Bone marrow (tissue), 2 donors: ENCODE data around the gene PRDM16.

Source experiments
- DNase-seq, 2 donors: peaks; one replicate each; lab custom pipeline; 2025; lab: John Stamatoyannopoulos, UW

The PRDM16 gene

DNA sequence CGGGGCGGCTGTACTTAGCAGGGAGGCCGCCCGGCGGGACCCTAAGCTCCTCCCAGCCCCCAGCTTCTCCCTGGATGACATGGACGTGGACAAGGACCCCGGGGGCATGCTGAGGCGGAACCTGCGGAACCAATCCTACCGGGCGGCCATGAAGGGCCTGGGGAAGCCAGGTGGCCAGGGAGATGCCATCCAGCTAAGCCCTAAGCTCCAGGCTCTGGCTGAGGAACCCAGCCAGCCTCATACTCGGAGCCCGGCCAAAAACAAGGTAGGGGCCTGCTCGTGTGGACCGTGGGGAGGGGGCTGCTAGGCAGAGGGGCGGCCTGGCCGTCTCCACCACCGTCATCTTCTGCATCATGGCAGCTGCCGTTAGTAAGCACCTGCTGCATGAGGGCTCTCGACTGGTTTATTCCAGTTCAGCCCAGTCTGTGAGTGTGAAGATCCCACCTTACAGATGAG lies 394.4 kb downstream of the PRDM16 start:
- DNase-seq, result no peak

DNA sequence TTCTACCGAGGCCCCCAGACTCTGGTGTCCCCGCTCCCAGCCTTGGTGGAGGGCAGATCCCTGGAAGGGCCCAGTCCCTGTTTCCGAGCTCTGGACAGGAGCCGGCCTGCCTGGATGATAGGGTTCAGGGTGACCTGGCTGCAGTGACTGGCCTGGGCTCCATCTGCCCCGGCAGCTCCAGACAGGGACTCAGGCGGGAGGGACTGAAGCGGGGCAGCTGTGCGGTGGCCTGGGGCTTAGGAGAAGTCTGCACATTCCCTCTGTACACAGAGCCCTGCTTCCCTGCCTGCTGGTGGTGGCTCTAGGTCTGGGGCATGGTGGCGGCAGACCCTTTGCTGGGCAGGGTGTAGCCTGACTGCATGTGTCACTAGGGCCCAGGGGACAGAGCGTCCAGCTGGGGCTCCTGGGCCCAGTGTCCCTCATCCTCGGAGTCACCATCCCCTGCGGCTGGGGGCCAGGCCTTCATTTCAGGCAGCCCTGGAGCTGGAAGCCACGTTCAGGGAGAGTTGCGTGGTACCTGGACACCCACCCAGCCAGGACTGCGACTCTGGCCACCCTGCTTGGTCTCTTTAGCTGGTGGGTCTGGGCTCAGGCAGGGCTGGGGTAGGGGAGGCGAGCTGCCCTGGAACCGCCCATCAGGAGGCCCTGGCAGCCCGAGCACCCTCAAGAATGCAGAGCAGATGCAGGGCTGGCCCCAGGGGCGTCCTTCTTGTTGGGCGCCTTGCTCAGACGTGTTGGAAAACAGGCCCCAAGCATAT lies 395.1 kb downstream of the PRDM16 start:
- no peak for DNase-seq

DNA sequence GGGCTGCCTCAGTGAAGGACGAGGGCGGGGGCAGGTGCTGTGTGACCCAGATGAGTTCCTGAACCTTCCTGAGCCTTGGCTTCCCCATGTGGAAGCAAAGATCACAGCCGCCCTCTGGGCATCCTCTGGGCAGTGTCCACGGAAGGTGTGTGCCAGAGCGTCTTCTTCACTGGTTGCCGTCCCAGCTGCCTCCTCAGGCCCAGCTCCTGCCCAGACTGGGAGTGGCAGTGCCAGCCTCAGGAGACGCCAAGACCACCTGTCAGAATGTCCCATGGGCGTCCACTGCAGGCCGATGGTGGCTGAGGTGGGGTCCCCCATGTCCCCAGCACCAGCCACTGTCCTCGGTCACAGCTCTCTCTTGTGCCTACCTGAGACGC lies 395.6 kb downstream of the PRDM16 start:
- DNase-seq, result no peak

DNA sequence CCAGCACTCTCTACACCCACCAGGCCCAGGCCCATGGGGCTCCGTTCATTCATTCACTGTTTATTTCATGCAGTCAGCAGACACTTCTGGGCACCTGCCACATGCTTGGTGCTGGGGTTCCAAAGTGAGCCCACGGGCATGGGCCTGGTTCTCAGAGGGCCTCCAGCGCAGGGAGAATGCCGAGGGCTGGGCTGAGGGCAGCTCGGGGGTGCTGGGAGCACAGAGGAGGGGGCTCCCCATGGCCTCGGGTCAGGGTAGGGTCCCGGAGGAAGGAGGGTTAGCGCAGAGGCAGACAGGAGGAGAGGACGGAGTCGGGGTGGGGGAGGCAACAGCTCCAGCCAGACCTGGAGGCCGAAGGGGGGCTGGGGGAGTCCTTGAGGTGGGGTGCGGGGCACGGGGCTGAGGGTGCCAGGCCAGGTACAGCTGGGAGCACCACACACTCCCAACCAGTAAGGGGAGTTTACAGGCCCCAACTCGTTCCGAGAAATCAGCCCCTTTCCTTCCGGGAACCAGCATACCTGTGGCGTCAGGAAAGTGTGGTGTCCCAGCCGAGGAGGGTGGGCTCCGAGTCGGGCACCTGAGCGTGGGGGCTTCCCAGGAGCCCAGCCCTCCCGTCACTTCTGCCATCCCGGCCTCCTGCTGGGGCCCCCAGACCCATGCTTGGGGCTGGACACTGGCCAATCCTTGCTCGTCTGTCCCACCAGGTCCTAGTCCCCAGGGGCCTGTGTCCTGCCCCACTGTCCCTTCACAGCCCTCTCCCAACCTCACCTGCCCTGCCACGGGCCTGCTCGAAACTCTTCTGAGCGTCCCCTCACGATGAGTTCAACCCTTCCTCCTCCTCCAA lies 396.3 kb downstream of the PRDM16 start:
- no peak for DNase-seq

DNA sequence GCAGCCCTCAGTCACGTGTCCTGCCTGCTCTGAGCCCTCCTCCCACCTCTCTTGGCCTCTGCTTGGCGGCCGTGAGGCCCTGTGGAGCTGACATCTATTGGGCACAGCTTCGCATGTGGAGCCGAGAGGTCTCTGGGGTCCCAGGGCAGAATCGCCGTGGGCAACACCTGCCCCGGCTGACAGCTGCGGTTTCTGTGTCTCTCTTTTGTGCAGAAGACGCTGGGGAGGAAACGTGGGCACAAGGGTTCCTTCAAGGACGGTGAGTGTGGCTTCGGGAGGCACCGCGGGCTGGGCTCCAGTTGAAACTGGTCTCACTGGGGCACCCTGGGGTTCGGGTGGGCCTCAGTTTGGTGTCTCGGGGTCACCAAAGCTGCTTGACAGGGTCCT lies 396.9 kb downstream of the PRDM16 start:
- no peak for DNase-seq

DNA sequence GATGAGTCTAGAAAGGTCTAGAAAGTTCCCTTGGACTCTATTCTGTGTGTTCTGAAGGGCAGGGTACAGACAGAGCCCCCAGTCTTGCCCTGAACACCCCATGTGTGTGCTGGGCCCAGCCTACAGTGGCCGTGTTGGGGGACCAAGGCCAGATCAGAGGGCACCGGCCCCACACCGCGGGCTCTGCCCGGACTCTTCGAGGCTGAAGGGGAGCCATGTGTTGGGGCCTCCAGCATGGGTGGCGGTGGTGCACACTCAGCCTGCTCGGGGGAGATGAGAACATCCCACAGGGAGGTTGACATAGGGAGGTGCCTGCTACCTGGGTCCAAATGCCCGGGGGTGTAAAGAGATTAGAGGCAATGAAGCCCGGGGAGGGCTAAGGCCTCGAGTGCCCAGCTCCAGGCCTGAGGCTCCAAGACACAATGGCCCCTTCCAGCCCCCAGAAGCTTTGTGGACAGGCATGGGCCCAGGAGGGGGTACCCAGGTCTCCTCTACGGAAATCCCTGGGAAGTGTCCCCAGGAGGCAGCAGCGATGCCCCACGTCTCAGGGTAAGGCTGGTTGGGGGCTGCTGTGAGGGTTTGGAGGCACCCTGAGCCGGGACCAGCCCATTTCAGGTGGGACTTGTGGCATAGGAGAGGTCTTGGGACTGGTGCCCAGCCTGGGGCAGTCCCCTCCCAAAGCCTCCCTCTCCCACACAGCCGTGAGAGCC lies 397.5 kb downstream of the PRDM16 start:
- no peak for DNase-seq

DNA sequence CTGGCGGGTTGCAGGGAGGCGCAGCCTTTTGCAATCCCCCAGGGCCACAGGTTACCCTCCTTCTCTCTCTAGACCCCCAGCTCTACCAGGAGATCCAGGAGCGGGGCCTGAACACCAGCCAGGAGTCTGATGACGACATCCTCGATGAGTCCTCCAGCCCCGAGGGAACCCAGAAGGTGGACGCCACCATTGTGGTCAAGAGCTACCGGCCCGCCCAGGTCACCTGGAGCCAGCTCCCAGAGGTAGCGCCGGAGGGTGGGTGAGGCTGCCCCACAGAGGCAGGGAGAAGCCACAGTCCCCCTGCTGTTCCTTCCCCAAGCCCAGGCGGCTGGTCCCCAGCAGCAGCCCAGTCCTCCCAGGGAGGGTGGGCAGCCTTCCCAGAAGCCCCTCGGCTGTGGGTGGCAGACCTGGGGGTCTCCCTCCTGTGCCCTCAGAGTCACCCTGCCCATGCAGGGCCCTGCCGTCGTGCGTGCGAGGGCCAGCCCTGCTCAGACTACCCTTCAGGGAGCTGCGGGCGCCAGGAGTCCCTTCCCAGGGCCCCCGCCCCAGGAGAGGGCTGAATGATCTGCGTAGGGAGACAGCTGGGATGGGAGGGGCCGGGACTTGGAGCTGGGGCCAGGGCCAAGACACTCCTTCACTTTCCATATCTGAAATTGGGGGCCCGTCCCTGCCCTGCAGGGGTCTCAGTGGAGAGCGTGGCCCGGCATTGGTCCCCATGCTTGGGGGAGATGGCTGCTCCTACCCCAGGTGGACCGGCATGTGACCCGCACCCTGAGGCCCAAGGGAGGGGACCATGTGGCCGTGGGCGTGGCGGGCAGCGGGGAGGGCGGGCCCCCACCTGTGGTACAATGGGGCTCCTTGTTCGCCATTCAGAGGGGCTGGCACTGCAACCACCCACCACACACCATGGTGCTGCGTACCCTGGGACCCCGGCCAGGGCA lies 398.4 kb downstream of the PRDM16 start:
- no peak for DNase-seq

DNA sequence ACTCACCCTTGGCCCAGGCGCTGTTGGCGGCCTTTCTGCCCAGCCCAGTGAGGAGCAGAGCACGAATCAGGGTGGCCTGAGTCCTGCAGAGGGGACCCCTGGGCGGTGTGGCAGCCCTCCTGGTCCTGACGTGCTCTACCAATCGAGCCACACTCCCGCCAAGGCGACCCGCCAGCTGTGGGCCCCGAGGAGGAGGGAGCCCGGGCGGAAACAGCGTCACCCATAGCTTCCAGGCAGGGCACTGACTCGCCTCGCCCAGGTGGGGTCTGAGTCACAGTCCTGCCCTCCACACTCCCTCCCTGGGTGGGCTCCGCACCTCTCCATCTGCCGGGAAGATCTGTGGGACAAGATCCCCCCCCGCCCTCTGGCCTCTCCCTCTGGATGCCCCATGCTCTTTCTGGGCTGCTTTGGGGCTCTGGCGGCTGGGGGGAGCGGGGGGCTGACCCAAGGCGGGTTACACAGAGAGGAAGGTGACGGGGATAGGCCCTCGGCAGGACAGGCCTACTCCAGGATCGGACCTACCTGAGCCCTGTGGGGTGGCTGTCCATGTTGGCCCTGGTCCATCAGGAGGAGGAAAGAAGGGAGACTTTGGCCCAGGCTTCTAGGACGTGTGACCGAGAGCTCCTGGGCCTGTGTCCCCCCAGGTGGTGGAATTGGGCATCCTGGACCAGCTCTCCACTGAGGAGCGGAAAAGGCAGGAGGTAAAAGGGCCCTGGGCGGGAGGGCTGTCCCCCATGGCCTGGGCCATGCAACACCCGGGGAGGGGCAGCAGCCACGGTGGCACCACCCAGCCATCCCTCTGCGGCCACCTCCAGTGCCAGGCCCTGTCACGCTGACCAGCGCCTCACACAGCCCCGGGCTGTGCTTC lies 399.5 kb downstream of the PRDM16 start:
- DNase-seq, result no peak

DNA sequence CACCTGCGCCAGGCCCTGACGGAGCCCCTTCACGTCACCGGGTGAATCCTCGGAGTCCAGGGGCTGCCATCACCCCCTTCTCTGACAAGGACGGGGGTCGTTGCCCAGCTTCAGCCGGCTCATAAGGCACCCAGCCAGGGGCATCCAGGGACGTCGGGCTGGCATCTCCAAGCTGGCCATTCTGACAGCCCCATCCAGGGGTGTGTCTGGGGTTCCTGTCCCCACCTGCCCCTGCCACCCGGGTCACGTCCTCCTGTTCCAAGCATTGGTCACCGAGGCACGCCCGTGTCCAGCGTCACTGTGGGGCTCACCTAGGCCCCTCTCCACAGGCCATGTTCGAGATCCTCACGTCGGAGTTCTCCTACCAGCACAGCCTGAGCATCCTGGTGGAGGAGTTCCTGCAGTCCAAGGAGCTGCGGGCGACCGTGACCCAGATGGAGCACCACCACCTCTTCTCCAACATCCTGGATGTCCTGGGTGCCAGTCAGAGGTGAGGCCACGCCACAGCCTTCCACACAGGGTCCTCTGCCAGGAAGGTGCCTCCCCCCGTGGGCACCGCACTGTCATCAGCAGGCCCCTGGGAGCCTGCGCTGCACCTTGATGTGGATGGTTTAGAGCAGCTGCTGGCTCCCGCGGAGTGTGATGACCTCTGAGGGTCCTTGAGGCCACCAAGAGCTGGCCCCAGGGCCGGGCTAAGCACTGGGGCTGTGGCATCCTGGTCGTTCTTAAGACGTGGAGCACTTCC lies 400.3 kb downstream of the PRDM16 start:
- DNase-seq, result no peak

DNA sequence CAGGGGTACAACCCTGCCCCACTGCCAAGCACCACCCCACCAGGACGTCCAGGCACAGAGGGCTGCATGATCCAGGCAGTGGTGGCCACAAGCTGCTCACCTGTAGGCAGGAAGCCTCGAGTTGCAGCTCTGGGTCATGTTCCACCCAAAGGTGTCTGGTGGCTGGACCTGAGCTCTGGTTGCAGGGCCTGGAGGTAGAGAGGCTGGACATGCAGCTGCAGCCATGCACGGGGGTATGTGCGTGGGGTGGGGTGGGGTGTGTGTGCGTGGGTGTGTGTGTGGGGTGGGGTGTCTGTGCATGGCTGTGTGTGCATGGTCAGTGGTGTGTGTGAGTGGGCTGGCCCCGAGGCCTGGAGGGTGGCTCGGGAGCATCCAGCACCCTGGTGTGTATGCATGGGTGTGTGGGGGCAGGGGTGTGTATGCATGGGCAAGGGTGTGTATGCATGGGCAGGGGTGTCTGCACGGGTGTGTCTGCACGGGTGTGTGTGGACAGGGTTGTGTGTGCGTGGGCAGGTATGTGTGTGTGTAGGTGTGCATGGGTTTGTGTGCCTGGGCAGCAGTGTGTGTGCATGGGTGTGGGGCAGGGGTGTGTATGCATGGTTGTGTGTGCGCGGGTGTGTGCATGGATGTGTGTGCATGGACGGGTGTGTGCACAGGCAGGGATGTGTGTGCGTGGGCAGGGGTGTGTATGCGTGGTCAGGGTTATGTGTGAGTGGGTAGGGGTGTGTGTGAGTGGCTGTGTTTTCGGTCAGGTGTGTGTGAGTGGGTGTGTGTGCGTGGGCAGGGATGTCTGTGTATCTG lies 401.0 kb downstream of the PRDM16 start:
- DNase-seq, result no peak

DNA sequence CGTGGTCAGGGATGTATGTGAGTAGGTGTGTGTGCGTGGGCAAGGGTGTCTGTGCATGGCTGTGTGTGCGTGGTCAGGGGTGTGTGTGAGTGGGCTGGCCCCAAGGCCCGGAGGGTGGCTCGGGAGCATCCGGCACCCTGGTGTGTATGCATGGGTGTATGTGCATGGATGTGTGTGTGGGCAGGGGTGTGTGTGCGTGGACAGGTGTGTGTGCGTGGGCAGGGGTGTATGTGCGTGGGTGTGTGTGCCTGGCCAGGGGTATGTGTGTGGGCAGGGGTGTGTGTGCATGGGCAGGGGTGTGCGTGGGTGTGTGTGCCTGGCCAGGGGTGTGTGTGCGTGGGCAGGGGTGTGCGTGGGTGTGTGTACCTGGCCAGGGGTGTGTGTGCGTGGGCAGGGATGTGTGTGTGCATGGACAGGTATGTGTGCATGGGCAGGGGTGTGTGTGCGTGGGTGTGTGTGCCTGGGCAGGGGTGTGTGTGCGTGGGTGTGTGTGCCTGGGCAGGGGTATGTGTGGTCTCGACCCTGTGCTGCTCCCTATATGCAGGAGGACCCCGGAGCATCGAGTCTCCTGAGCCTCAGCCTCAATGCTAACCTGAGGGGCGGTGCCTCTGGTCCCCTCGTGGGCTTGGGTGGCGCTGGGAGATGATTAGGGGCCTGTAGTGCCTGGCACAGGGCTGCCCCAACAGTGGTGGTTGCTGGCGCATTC lies 401.8 kb downstream of the PRDM16 start:
- no peak for DNase-seq

DNA sequence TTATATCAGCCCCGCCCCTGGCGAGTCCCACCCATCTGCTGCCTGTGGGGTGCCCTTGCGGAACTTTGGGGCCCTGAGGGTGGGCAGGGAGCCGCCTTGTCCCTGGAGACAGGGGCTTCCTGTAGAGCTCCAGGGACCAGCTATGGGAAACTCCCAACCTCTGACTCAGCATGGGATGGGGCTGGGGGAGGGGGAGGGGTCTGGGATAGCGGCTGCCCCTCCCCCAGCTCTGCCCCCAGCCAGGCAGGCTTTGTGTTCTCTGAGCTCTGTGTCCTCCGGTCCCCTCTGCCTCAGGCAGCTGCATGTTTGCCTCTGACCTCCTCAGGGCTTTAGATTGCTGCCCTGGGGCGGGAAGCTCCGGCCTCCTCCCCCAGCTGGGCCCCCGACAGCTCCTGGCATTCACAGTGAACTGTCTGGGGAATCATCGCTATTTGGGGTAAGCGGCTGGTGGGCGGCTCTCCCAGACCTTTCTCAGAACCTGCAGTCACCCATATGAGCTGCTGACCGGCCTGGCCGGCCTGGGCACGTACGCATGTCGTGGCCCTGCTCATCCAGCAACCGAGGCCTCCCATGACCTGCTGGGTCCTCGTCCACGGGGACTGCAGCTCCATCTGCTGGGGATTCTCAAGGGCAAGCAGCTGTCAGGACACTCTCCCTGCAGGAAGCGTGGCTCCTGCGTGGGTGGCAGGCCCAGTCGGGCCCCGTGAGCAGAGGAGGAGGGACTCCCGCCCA lies 402.5 kb downstream of the PRDM16 start:
- no peak for DNase-seq

DNA sequence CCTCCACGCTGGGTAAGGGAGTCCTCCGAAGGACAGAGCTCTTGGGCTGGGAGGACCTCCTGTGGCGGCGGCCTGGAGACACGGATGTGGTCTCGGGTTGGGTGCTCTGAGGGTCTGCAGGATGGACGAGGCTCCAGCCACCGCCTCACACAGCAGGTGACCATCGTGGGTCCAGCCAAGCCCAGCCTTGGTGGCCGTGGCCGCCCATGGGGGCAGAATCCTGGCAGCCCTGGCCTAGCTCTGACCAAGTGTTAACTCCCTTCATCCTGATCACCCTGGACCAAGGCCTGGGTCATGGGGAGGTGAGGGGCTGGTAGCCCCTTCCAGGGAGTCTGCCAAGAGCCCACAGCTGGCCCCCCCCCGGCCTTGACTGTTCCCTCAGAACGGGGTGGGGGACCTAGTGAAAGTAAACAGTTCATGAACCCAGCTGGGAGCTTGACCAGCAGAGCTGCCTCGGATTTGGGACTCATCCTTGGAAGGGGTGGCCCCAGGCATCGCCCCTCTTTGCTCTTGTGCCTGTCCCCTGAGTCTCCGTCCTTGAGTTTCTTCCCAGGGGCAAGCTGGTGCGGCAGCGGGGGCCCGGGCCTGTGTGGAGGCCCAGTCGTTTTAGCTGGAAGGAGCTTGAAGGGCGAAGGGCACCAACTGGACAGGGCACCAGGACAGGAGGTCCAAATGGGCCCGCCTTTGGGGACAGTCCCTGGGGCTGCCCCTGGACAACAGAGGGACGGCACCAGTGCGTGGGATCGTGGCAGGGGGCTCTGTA lies 403.3 kb downstream of the PRDM16 start:
- no peak for DNase-seq

DNA sequence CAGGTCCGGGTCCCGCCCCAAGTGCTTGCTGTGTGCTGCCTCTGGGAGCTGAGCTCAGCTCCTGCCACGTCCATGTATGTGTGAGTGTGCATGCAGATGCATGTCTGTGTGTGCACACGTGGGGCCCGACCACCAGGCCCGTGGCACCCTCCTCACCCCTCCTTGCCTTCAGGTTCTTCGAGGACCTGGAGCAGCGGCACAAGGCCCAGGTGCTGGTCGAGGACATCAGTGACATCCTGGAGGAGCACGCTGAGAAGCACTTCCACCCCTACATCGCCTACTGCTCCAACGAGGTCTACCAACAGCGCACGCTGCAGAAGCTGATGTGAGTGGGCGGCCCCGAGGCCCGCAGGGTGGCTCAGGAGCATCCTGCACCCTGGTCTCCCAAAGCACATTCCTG lies 403.9 kb downstream of the PRDM16 start:
- DNase-seq, result no peak

DNA sequence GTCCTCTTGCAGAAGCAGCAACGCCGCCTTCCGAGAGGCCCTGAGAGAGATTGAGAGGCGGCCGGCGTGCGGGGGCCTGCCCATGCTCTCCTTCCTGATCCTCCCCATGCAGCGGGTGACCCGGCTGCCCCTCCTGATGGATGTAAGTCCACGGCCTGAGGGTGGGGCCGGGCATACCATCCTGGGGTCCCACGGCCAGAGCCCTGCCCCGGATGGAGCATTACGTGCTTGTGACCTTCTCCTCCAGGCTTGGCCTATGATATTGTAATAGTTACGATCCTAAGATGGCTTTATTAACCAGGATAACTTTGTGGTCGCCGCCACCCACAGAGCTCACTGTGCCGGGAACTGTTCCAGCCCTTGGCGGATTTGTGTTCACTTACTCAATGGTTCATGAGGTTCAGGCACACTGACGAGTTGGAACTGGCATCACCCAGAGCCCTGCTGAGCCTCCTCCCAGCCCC lies 404.4 kb downstream of the PRDM16 start:
- DNase-seq, result no peak

DNA sequence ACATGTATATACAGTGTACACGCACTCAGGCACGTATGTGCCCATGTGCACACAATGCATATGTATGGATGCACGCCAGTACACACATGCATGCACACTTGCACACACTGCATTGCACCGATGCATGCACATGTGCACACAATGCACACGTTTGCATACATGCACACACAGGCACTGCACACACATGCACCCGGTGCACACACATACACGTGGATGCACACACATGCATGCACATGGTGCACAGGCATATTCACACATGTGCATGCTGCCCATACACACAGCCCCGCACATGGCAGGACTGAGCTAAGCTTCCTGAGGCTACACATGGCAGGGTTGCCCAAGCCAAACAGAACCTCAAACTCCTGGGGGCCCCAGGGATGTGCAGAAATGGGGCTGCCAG lies 405.0 kb downstream of the PRDM16 start:
- no peak for DNase-seq

DNA sequence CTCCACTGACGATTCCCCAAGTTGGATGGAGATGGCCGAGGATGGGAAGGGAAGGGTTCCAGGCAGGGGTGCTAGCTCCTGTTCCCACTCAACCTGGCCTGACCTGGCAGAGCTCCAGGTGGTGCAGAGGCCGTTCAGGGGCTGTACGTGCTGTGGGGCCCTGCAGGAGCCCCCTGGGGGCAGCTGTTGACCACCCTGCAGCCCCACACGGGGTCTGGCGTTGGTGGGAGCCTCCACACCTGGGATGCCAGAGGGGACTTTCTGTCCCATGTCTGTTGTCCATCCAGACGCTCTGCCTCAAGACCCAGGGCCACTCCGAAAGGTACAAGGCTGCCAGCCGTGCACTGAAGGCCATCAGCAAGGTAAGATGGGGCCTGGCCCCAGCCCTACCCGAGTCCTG lies 405.4 kb downstream of the PRDM16 start:
- no peak for DNase-seq
